ENCODE results near the gene NRXN3.

DNA sequence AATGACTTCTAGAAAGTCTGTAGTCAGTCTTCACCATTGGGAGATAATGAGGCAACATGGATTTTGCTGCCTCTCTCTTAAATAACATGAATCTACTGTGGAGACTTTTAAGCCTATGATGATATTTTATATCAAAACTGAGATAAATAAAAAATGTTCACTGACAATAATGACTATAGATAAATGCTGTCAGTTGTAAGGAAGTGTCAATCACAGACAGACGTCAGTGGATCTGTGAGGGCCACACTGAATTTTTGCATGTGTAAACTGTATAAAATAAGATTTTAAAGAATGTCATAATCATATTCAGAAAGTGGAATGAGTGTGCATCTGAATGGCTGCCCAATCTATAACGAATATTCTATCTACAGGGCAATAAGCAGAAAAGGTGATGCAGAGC lies 364.0 kb downstream of the NRXN3 start:
- TF ChIP-seq TARDBP (IDR thresholded peaks at IDR 0.05) (no peak), SUZ12 (IDR thresholded peaks at IDR 0.05) (no peak), SP1 (IDR thresholded peaks at IDR 0.05) (no peak), BHLHE40 (IDR thresholded peaks at IDR 0.05; ENCODE audit: borderline replicate concordance) (no peak), LEF1 (IDR thresholded peaks at IDR 0.05; ENCODE audit: borderline replicate concordance) (no peak), FOXA1 (IDR thresholded peaks at IDR 0.05) (no peak), CTBP1 (IDR thresholded peaks at IDR 0.05; ENCODE audit: borderline replicate concordance) (no peak), ELF4 (IDR thresholded peaks at IDR 0.05) (no peak), FOXM1 (IDR thresholded peaks at IDR 0.05; ENCODE audit: borderline replicate concordance) (no peak)

Measured in HEK293T (cell line).